ENCODE measurements around the gene PKLR. TPM values are rescaled to one million over a fixed set of nuclear protein-coding genes. Genes with fewer than 3 reads are reported as not detected.
A peak's percentile ranks its signal among the peaks of the same experiment; 100 is the strongest.
"Not testable (repeated sequence)": the region's sequence is repeated elsewhere in the genome, so short reads cannot be mapped to it uniquely, and the experiment has no call there.

The PKLR gene
- total RNA-seq: not detected

DNA sequence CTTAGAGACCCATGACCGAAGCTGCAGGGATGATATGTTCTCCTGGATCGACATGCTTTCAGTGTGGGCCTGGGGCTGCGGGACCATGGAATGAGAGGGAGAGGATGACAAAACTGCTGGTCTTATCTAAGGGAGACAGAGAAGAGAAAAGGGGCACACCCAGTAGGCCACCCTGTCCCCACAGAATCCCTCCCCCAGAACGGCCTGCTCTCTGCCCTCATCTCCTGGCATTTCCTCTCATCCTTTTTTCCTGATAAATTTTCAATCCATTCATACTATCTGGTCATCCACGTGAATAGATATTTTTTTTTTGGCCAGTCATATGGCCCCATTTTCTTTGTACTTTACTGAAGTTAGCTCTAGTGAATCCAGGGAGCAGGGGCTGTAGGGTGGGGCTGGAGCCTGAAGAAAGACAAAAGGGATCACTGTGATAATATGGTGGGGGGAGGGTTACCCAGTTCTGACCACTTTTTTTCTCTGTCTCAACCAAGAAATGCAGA is at the start of gene PKLR:
PKLR (minus strand) TSS at position 97 of the 500 bp plus-strand sequence; CDS start at position 54, 43 bp downstream.
- peaks cover 12% of the 10 kb centered on the region for H3K27me3 Mint-ChIP-seq
- no peak for ATAC-seq (ENCODE audit: low read depth)
- H3K9me3 Mint-ChIP-seq: no peaks in the 10 kb centered on the region
- no peak for DNase-seq
- no peak within 1 kb of the TSS for H3K4me3 Mint-ChIP-seq
- H3K27ac Mint-ChIP-seq: no peak within 1 kb of the TSS
- no peaks in the 10 kb centered on the region for H3K36me3 Mint-ChIP-seq
- POLR2A ChIA-PET: no interaction called here
- peaks cover 4% of the 10 kb centered on the region for H3K4me1 Mint-ChIP-seq

DNA sequence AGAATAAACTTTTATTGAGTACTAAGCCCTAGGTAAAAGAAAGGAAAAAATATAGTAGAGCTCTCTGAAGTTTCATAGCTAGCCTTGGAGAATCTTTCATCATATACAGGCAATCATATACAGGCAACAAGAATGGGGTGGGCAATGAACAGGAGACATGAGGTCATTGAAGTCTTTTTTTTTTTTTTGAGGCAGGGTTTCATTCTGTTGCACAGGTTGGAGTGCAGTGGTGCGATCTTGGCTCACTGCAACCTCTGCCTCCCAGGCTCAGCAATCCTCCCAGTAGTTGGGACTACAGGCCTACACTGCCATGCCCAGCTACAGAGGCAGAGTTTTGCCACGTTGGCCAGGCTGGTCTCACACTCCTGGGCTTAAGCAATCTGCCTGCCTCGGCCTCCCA is 41.6 kb upstream of the PKLR start:
- no peaks in the 10 kb centered on the region for H3K9me3 Mint-ChIP-seq
- no peak overlapping the region for H3K4me3 Mint-ChIP-seq
- ATAC-seq (ENCODE audit: low read depth) (no peak), DNase-seq (no peak)
- H3K4me1 Mint-ChIP-seq: no peaks in the 10 kb centered on the region
- H3K27me3 Mint-ChIP-seq: no peaks in the 10 kb centered on the region
- no peak overlapping the region for H3K27ac Mint-ChIP-seq
- POLR2A ChIA-PET: no interaction called here
- peaks cover 36% of the 10 kb centered on the region for H3K36me3 Mint-ChIP-seq

DNA sequence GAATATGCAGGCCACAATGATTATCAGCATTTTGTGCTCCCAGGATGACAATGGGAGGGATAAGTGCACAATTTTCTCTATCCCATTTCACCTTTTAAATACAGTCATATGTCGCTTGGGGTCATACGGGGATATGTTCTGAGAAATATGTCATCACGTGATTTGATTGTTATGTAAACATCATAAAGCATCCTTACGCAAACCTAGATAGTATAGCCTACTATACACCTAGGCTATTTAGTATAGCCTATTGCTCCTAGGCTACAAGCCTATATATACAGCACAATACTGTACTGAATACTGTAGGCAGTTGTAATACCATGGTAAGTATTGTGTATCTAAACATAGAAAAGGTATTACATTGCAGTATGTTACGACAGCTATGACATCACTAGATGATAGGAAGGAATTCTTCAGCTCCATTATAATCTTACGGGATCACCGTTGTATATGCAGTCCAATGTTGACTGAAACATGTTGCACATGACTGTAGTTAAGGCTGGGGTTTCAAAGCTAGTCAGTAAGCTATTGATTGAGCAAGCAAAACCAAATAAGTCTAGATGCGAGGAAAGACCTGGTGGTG is 38.4 kb upstream of the PKLR start:
- H3K27me3 Mint-ChIP-seq: no peaks in the 10 kb centered on the region
- DNase-seq (no peak), ATAC-seq (ENCODE audit: low read depth) (no peak)
- no peaks in the 10 kb centered on the region for H3K9me3 Mint-ChIP-seq
- H3K4me1 Mint-ChIP-seq: peaks cover 2% of the 10 kb centered on the region
- H3K36me3 Mint-ChIP-seq: peaks cover 33% of the 10 kb centered on the region
- POLR2A ChIA-PET: no interaction called here
- H3K4me3 Mint-ChIP-seq: no peak overlapping the region
- H3K27ac Mint-ChIP-seq: no peak overlapping the region

DNA sequence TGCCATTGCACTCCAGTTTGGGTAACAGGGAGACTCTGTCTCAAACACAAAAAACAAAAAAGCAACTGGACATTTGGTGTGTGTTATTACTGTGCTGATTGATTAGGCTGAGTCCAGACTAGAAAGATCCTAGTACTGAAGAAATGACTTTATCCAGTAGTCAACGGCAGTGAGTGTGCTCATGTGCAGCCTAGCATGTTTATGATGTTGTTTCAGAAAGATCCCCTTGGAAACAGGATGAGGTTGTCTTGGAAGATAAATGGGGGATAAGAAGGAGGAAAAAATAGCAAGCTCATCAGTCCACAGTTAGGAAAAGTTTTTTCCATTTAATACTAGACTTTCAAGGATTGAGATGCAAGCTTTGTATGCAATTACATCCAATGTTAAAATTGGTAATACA is 33.7 kb upstream of the PKLR start:
- no peaks in the 10 kb centered on the region for H3K9me3 Mint-ChIP-seq
- ATAC-seq (ENCODE audit: low read depth) (no peak), DNase-seq (no peak)
- peaks cover 24% of the 10 kb centered on the region for H3K36me3 Mint-ChIP-seq
- peaks cover 8% of the 10 kb centered on the region for H3K4me1 Mint-ChIP-seq
- H3K4me3 Mint-ChIP-seq: no peak overlapping the region
- no peak overlapping the region for H3K27ac Mint-ChIP-seq
- POLR2A ChIA-PET: no interaction called here
- H3K27me3 Mint-ChIP-seq: no peaks in the 10 kb centered on the region

DNA sequence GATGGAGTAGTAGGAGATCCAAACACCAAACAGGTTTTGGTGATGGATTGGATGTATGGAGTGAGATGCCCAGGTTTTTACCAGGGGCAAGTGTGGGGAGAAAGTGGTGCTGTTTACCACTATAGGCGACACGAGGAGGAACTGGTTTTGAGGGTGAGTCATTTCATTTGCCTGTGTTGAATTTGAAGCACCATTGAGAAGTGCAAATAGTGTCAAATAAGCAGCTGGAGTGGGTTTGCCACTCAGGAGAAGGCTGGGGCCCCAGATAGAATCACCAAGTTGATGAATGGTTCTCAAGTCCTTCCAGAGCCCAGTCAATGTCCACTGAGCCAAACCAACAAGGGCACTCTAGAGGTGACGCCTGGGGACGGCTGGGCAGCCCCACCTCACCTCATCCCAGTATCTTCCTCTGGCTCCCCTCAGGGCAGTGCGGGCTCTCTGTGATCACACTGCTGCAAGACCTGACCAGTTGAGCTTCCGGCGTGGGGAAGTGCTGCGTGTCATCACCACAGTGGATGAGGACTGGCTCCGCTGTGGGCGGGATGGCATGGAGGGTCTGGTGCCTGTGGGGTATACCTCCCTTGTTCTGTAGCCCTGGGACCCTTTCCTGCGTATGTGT is 28.9 kb upstream of the PKLR start:
- no peaks in the 10 kb centered on the region for H3K9me3 Mint-ChIP-seq
- peaks cover 20% of the 10 kb centered on the region for H3K4me1 Mint-ChIP-seq
- POLR2A ChIA-PET: no interaction called here
- no peak for ATAC-seq (ENCODE audit: low read depth)
- no peaks in the 10 kb centered on the region for H3K27me3 Mint-ChIP-seq
- H3K4me3 Mint-ChIP-seq: no peak overlapping the region
- peaks cover 12% of the 10 kb centered on the region for H3K36me3 Mint-ChIP-seq
- no peak for DNase-seq
- H3K27ac Mint-ChIP-seq: no peak overlapping the region

DNA sequence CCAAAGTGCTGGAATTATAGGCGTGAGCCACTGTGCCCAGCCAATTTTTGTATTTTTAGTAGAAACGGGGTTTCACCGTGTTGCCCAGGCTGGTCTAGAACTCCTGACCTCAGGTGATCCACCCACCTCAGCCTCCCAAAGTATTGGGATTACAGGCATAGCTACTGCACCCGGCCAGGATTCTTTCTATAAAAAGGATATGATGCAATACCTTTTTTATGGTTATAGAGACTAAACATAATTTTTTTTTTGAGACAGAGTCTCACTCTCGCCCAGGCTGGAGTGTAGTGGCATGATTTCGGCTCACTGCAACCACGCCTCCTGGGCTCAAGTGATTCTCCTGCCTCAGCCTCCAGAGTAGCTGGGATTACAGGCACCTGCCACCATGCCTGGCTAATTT is 27.6 kb upstream of the PKLR start:
- ATAC-seq (ENCODE audit: low read depth); H3K27ac Mint-ChIP-seq; DNase-seq; POLR2A ChIA-PET; H3K27me3 Mint-ChIP-seq; H3K4me3 Mint-ChIP-seq; H3K9me3 Mint-ChIP-seq: not testable (repeated sequence)
- Mint-ChIP-seq H3K36me3 (peaks cover 12% of the 10 kb centered on the region), H3K4me1 (peaks cover 17% of the 10 kb centered on the region)

DNA sequence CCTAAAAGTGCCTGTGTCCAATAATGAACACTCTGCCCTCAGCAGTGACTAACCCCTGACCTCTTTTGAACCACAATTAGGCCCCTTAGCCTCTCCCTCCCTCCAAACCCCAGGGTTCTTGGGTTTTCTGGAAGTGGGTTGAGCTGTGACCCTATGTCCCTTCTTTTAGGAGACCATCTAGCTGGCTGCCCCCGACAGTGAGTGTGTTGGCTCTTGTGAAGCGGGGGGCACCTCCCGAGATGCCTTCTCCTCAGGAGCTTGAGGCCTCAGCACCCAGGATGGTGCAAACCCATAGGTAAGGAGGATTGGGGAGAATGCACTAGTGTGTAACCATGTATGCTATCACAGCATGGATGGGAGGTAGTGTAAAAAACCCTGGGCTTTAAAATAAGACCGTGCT is 26.7 kb upstream of the PKLR start:
- Mint-ChIP-seq H3K36me3 (peaks cover 8% of the 10 kb centered on the region), H3K27me3 (no peaks in the 10 kb centered on the region), H3K4me3 (no peak overlapping the region), H3K9me3 (no peaks in the 10 kb centered on the region), H3K4me1 (peaks cover 17% of the 10 kb centered on the region), H3K27ac (no peak overlapping the region)
- DNase-seq: no peak
- ATAC-seq (ENCODE audit: low read depth): no peak
- POLR2A ChIA-PET: interaction anchor here (0.6 to 1.1 kb wide), 2 partner anchors 37 to 235 kb away, joined by 3 to 6 read pairs; partner anchors contain the start of gene ASH1L

DNA sequence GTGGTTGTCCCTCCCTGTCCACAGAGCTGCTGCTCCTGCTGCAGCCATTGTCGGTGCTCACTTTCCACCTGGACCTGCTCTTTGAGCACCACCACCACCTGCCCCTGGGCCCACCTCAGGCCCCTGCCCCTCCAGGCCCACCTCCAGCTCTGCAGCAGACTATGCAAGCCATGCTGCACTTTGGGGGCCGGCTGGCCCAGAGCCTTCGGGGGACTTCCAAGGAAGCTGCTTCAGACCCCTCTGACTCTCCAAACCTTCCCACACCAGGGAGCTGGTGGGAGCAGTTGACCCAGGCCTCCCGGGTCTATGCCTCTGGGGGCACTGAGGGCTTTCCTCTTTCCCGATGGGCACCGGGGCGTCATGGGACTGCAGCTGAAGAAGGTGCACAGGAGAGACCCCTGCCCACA is 25.4 kb upstream of the PKLR start:
- peaks cover 25% of the 10 kb centered on the region for H3K4me1 Mint-ChIP-seq

DNA sequence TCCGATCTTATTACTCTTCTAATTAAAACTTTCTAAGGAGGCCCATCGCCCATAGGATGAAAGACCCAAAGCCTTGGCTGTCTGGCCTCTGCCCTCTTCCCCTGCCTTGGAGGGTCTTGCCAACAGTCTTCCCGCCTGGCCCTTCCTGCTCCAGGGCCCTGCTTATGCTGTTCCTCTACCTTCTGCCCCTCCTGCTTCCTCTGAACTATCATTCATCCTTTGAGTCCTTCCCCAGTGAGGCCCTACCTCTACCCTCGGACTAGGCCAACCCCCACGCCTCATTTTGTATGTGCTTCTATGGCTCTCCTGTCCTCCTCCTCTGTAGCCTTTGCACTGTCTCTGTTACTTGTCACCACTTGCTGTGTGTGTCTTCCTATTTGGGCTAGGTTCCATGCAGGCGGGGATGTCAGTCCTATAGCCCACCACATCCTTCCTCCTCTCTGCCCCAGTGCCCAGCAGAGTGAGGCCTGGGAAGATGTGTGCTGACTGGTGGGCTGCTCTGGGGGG is 24.8 kb upstream of the PKLR start:
- POLR2A ChIA-PET: no interaction called here

More for the DNA sequence above, 25.4 kb upstream of the PKLR start:
- POLR2A ChIA-PET: no interaction called here
- Mint-ChIP-seq H3K36me3 (peaks cover 8% of the 10 kb centered on the region), H3K27me3 (no peaks in the 10 kb centered on the region), H3K4me3 (no peak overlapping the region), H3K9me3 (no peaks in the 10 kb centered on the region), H3K27ac (no peak overlapping the region)
- DNase-seq (no peak), ATAC-seq (ENCODE audit: low read depth) (no peak)

DNA sequence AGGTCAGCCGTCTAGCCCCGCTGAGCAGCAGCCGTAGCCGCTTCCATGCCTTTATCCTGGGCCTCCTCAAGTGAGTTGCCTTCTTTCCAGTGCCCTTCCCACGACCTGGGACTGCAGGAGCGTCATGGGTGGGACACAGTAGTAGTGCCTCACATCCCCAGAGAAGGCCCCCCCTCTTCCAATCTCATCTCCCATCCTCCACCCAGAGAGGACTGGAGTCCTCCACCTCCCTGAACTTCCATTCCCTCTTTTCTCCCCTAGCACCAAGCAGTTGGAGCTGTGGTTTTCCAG is 24.3 kb upstream of the PKLR start:
- Mint-ChIP-seq H3K4me1 (peaks cover 24% of the 10 kb centered on the region), H3K4me3 (peak overlapping the region; percentile 90), H3K27me3 (no peaks in the 10 kb centered on the region), H3K36me3 (peaks cover under 1% of the 10 kb centered on the region), H3K27ac (peak overlapping the region; percentile 78), H3K9me3 (no peaks in the 10 kb centered on the region)
- ATAC-seq (ENCODE audit: low read depth) (no peak), DNase-seq (no peak)
- POLR2A ChIA-PET: interaction anchor here (2.7 kb wide), 1 partner anchor 52 kb away, joined by 11 read pairs; the partner anchor contains the start of gene CLK2

More for the DNA sequence above, 24.8 kb upstream of the PKLR start:
- no peaks in the 10 kb centered on the region for H3K27me3 Mint-ChIP-seq
- H3K27ac Mint-ChIP-seq: peak overlapping the region; percentile 78
- no peak for DNase-seq
- no peaks in the 10 kb centered on the region for H3K9me3 Mint-ChIP-seq
- H3K4me3 Mint-ChIP-seq: peak overlapping the region; percentile 90
- peaks cover 26% of the 10 kb centered on the region for H3K4me1 Mint-ChIP-seq
- peaks cover 4% of the 10 kb centered on the region for H3K36me3 Mint-ChIP-seq
- no peak for ATAC-seq (ENCODE audit: low read depth)

DNA sequence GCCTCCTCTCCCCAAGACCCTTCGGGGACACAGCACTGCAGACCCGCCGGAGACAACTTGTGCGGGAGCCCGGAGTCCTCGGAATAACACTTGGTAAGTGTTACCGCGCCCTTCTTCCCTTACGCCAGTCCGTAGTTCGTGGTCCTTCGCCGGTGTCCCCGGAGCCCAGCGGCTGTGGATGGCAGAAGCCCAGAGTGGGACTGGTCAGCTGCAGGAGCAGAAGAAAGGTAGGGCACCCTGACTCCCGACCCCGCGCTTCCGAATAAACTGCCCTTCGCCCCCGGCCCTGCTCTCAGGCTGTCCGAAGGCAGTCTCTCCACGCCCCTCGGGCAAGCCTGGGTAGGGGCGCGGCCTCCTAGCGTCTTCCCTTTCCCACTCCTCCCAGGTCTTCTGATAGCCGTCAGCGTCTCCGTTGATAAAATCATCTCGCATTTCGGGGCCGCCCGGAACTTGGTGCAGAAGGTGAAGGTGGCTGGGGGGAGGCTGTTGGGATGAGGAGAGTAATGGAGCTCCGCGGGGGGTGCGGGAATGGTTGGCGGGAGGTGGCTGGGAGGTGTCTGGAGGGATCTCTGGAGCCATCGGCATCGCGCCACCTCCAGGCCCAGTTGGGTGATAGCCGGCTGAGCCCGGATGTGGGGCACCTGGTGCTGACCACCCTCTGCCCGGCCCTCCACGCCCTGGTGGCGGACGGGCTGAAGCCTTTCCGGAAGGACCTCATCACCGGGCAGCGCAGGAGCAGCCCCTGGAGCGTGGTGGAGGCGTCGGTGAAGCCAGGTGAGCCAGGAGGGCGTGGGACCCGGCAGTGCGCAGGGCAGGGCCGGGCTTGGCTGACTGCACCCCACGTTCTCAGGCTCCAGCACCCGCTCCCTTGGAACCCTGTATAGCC is 23.7 kb upstream of the PKLR start:
- peaks cover 6% of the 10 kb centered on the region for H3K36me3 Mint-ChIP-seq
- peak overlapping the region; percentile 90 for H3K4me3 Mint-ChIP-seq
- no peak overlapping the region for H3K27ac Mint-ChIP-seq
- no peaks in the 10 kb centered on the region for H3K9me3 Mint-ChIP-seq
- no peaks in the 10 kb centered on the region for H3K27me3 Mint-ChIP-seq
- peaks cover 30% of the 10 kb centered on the region for H3K4me1 Mint-ChIP-seq
- ATAC-seq (ENCODE audit: low read depth) (no peak), DNase-seq (no peak)
- POLR2A ChIA-PET: interaction anchor here (2.7 to 5.2 kb wide), 3 partner anchors 17 to 74 kb away, joined by 11 to 36 read pairs (median 22); partner anchors contain the start of genes CLK2 and FDPS

DNA sequence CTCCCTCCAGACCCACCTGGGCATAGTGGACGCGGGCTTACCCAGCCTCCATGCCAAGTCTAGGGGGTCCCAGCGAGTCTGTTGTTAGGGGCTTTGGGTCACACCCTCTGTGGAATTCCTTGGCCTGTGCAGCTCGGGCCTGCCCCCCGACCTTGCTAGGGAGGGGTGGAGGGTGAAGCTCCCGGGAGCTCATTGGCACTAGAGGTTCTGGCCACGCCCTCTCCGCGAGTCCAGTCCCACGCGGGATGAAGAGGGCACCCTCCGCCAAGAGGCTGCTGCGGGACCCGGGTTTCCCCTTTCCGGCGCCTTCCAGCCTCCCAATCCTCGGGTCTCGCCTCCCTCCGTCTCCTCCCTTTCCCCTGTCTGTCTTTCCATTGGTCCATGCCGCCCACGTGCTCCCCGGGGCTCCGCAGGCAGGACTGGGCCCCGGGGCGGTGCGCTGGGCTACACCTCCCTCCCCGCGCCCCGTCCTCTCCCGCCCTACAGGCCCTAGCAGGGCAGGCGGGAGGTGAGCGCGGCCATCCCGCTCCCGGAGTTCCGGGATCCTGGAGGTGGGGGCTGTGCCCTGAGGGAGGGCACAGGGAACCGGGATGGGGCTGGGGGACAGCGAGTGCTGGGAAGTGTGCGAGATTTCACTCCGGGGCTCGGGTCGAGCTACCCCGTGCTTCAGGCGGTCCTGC is 22.9 kb upstream of the PKLR start:
- H3K9me3 Mint-ChIP-seq: no peaks in the 10 kb centered on the region
- H3K4me3 Mint-ChIP-seq: peak overlapping the region; percentile 90
- POLR2A ChIA-PET: interaction anchor here (0.6 to 5.2 kb wide), 18 partner anchors 14 to 285 kb away, joined by 3 to 36 read pairs (median 4); partner anchors contain the start of genes ASH1L, CLK2, ENTREP3 and FDPS
- ATAC-seq (ENCODE audit: low read depth): peak; percentile 82
- no peaks in the 10 kb centered on the region for H3K27me3 Mint-ChIP-seq
- DNase-seq: peak; percentile 90
- peaks cover 11% of the 10 kb centered on the region for H3K36me3 Mint-ChIP-seq
- H3K27ac Mint-ChIP-seq: peak overlapping the region; percentile 81
- peaks cover 37% of the 10 kb centered on the region for H3K4me1 Mint-ChIP-seq

DNA sequence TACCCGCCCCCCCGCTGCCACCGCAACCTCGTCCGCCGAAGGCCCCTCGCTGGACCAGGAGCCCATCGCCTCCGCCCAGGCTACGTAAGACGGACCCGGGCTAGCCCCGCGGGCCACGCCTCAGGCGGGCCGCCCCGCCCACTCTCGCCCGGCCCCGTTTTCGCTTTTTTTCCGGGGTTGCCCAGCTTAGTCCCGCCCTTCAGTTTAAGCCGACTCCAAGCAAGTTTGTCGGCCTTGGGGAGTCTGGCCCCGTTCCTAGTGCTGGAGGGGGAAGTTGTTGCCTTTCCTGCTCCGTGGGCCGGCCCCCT is 22.4 kb upstream of the PKLR start:
- no peaks in the 10 kb centered on the region for H3K9me3 Mint-ChIP-seq
- H3K4me1 Mint-ChIP-seq: peaks cover 40% of the 10 kb centered on the region
- peaks cover 15% of the 10 kb centered on the region for H3K36me3 Mint-ChIP-seq
- peak overlapping the region; percentile 90 for H3K4me3 Mint-ChIP-seq
- no peaks in the 10 kb centered on the region for H3K27me3 Mint-ChIP-seq
- POLR2A ChIA-PET: interaction anchor here (0.7 to 5.2 kb wide), 18 partner anchors 14 to 286 kb away, joined by 3 to 36 read pairs (median 4); partner anchors contain the start of genes ASH1L, CLK2, ENTREP3 and FDPS
- DNase-seq (peak; percentile 90), ATAC-seq (ENCODE audit: low read depth) (peak; percentile 52)
- peak overlapping the region; percentile 34 for H3K27ac Mint-ChIP-seq
